HG03045 (cell line): ENCODE data around the gene SLC37A4.

Source experiments
- ATAC-seq: cut with Tn5 transposase; IDR thresholded peaks from one replicate; pipeline ENCODE4 v1.9.1; 2021; ENCODE audit warnings: mild to moderate bottlenecking, moderate library complexity; ENCODE audit not compliant: unreplicated experiment

Gene SLC37A4

DNA sequence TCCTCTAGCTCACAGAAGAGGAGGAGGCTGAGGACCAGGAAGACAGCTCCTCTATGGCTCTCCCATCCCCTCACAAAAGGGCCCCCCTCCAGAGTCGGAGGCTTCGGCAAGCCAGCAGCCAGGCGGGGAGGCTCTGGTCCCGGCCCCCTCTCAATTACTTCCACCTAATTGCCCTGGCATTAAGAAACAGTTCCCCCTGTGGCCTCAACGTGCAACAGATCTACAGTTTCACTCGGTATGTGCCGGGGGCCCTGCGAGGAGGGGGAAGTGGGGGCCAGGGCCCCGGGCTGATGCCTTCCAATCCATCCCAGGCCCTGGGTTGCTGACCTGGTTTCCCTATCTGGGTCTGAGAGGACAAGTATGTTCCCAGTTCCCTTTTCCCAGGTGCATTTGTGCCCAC, 51.2 kb downstream of the SLC37A4 start:
- ATAC-seq, result no peak

GRCh38 chr11:118975771-118976709, 54.6 kb downstream of the SLC37A4 start:
- no peak for ATAC-seq
